GM04503 (cell line): Measurements from ENCODE around the gene HOXA7.

Experiments used
- DNase-seq: peaks from one replicate; pipeline ENCODE4 v3.0.0-alpha.2; 2012; ENCODE audit warnings: low read depth

Gene HOXA7

DNA sequence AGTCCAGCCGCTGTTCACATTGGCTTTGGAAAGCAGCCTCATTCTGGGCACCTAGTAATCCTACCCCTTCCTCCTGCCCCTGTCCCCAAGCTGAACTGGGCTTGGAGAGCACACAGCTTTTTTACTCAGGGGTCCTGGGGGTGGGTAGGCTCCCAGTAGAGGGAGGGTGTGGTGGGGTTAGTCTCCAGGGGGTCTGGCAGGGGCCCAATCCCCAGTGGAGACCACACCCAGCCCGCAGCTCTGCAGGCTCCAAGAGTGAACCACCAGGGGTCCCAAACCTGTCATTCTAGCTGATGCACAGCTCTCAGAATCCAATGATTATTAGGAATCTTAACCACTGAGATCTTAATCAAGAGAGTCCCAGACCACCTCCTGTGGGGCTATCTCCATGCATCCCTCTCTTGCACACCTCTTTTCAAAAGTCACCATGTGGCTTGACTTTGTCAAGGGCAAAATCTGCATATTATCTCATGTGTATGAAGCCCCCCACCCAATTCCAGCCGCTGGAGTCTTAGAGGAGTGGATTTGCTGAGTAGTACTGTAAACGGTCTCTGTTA is 25.9 kb upstream of the HOXA7 start:
- no peak for DNase-seq

GRCh38 chr7:27181795-27182275 is 25.4 kb upstream of the HOXA7 start:
- DNase-seq, result no peak

- no peak for DNase-seq
Measured at GRCh38 chr7:27180431-27181420, 24.3 kb upstream of the HOXA7 start.

GRCh38 chr7:27179503-27180430 is 23.3 kb upstream of the HOXA7 start:
- DNase-seq, result no peak

GRCh38 chr7:27179030-27179429 is 22.6 kb upstream of the HOXA7 start:
- no peak for DNase-seq

GRCh38 chr7:27178366-27178765 is 21.9 kb upstream of the HOXA7 start:
- DNase-seq, result no peak

DNA sequence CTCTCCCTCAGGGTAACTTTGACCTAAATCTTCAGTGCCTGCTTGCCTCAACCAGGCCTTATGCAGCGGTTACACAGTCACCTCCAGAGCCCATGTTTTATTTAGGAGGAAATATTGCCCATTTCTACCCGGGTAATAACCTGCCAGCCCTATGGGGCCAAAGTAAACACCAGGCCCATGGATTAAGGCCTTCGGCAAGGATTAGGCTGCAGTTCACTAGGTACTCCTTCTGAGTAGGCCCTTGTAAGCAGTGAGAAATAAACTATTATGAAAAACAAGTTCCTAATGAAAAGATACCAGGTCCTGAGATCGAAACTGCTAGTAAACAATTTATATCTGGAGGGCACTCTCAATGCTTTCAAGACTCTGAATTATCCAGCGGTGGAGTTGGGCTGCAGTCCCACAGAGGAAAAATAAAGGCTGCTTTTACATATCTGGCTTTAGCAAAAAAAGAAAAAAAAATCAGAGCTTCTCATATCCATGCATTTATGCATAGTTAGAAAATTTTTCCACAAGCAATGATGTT is 21.4 kb upstream of the HOXA7 start:
- DNase-seq, result no peak

- no peak for DNase-seq
Measured at GRCh38 chr7:27176962-27177794, 20.7 kb upstream of the HOXA7 start.

- no peak for DNase-seq
Measured at GRCh38 chr7:27176524-27176845, 20.0 kb upstream of the HOXA7 start.

DNA sequence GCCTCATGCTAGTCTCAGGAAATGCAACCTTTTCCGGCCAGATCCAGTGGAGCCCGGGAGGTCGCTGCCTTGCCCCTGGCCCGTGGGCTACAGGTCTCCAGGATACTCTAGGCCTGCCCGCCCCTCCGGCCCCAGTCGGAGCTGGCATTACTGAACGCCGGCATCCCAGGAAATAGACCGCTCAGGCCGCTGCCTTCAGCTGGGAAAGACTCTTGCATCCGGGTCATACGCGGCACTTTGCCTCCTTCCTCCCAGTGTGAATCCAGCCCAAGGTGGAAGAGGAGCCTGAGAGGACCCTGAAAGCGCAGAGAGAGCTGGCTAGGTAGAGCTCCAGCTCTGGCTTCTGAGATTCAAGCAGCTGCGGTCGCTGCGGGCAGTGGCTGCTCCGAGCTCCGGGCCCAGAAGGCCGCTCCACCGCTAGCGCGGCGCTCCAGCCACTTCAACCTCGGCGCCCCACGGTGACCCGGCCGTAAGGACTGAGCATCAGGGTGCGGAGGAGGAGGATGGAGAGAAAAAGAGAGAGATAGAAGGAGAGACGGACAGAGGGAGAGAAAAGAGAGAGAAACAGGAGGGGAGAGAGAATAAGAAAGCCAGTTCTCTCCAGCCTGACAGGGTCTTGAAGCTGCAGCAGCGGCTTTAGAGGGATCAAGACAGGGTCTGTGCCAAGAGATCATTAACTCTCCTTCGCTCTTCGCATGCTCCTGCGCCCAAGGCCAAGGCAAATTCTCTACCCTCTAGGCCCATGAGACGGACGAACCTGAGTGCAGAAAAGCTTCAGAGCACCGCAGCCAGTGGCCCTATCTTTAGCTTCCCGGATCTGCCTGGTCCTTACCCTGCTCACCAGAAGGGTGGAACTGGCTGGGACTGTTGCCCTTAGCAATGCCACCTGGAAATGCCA is 19.4 kb upstream of the HOXA7 start:
- DNase-seq, result no peak

- no peak for DNase-seq
Measured at GRCh38 chr7:27174874-27175625, 18.6 kb upstream of the HOXA7 start.

DNA sequence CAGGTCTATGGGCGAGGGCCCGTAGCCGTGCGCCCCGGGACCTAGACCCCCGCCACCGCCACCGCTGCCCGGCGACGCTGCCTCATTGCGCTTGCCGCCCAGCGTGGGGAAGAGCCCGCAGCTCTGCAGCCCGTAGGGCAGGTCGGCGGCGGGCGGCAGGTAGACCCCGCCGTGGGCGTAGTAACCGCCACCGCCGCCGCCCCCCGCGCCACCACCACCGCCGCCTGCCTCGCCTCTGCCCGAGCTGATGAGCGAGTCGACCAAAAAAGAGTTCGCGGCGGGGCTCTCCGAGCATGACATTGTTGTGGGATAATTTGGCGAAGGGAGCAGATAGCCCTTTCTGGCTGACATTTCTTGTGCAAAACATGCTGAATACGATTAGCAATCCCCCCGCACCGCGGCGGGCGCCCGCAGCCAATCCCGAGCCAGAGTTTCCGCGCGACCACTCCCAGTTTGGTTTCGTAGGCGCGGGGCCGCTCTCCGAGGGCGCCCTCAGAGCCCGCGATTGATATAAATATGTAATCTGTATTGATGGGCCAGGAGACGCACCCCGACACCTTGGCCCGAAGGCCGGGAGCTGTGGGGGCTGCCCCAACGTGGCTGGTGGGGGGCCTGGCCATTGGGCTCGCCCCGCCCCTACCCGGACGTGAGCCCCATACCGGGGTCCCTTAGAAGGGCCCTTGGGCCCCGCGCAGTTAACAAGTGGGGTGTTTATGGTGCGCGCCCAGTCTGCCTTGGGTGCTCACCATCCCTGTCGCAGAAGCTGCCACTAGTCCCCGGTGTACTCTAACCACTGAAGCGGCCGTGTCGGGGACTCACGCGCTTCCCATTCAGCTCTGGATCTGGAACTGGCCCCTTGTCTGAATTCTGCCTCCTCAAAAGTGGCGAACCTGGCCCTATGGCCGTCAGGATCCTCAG is 17.7 kb upstream of the HOXA7 start, which contains the start of gene HOXA10:
HOXA10 (minus strand) TSS at position 365 of the 918 bp plus-strand sequence; CDS start at position 351, 14 bp downstream.
- no peak for DNase-seq

DNA sequence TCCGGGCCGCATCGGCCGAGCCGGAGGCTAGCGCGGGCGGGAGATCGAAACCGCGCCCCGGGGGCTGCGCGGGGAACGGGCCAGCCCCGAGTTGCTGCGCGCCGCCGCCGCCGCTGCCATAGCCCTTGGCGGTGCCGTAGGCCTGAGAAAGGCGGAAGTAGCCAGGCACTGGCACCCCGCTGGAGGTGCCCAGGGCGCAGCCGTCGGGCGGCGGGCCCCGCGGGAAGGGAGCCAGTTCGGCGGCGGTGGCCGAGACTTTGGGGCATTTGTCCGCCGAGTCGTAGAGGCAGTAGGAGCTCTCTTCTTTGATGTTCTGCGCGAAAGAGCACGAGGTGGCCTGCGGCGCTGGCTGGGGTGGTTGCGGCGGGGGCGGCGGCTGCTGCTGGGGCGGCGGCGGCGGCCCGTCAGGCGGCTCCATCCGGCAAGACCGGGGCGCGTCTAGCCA is 17.1 kb upstream of the HOXA7 start:
- no peak for DNase-seq

DNA sequence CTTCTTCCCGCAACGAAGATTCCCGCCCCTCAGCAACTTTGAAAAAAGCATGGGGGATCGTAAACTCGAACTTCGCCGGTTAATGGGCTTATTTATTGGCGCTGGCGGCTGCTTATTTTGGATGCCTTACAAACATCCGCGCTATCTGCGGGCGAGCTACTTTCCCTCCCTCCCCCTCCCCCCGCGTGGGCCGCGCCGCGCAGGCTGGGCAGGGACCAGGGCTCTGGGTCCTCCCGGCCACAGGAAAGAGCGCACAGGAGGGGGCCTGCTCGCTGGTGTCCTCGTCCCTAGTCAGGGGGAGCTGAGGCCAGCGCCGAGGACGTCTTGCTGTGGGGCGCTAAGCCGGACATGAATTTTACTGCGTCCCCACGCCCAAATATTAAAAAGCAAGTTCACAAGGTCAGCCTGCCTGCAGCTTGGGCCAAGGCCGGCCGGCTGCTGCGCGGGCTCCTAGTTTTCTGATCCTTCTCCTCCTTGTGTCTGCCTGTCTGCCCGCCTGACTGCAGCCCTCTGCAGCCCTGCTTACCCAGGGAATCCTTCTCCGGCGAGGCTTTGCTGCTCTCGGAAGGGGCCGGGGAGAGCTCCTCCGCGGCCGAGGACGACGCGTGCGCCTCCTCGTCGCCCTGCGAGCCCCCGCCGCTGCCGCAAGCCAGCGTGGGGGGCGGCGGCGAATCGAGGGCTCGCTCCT is 16.5 kb upstream of the HOXA7 start:
- DNase-seq, result no peak

DNA sequence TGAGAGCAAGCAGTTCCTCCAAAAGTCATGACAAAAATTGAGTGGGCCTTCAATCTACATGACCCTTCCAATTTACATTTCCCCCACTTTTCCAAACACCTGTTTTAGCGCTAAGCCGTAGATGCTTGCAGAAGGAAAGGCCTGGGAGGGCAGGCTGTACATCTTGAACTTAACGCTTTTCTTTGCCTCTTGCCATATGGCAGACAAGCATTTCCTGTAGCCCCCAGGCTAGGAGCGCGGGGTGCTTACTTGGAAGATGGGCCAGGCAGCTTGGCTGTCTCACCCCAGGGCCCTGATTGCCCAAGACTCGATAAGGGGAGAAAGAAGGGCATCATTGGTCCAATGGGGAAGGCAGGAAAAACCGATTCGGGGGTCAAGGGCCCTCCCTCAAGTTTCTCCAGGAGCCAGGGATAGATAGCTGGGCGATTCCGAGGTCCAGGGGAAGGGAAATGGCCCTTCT is 15.9 kb upstream of the HOXA7 start:
- no peak for DNase-seq

GRCh38 chr7:27171637-27172314 is 15.3 kb upstream of the HOXA7 start:
- no peak for DNase-seq

- DNase-seq, result no peak
Measured at GRCh38 chr7:27171325-27171636, 14.8 kb upstream of the HOXA7 start.
